GM19099 (cell line): ENCODE results near the gene MKLN1.

ENCODE experiments used
- POLR2A ChIP-seq: IDR thresholded peaks from 3 replicates; pipeline ENCODE4 v1.6.1; 2011; ENCODE audit warnings: low read depth; ENCODE audit not compliant: insufficient read length; ENCODE audit errors: extremely low read depth

The MKLN1 gene

DNA sequence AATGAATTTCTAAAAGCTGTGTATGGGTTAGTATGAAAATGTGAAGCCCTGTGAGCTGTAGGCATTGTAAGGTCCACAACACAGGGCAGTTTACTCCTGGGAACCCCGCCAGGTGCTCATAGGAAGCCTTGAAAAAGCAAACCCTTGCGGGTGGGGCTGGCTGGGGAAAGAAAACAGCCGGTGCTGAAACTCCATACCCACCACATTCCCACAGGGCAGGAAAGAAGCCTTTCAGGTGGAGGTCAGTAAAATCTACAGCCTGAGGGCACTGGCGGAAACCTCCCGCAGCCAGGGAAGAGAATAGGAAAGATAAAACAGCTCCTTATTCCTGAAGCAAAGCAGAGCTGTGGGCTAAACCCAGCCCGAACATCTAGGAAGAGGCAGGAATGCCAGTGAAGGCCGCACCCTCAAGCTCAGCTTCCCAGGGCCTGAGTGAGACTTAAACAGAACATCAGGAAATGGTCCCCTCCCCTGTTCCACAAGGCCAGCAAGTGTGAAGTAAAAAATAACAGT lies 194.0 kb downstream of the MKLN1 start:
- no peak for TF ChIP-seq POLR2A

DNA sequence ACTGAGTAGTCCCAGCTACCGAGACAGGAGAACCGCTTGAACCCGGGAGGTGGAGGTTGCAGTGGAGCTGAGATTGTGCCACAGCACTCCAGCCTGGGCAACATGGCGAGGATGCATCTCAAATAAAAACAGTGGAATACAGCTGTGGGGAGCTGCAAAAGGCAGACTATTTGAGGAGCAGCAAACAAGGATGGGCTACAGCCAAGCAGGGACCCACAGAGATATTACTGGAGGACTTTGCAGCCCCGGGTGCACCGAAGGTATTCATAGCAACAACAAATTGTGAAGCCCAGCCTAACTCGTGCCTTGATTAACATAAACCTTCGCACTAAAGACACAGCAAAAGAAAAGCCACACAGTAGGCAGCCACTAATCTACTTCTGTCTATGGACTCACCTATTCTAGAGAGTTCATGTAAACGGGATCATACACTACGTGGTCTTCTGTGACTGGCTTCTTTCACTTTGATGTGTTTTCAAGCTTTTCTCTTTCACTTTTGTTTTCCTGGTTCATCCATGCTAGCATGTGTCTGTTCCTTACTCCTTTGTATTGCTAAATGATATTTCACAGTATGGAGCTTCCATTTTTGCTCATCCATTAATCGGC lies 194.8 kb downstream of the MKLN1 start:
- no peak for TF ChIP-seq POLR2A

DNA sequence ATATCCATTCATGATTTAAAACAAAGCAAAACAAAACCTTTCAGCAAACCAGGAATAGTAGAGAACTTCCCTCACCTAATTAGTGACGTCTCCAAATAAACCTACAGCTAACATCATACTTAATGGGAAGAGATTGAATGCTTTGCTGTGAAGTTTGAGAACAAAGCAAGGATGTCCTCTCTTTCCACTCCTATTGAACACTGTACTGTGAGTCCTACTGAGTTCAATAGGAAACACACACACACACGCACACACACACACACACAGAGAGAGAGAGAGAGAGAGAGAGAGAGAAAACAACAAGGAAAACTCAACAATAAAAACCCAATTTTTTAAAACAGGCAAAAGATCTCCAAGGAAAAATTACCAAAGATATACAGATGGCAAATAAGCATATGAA lies 196.4 kb downstream of the MKLN1 start:
- TF ChIP-seq POLR2A = no peak

DNA sequence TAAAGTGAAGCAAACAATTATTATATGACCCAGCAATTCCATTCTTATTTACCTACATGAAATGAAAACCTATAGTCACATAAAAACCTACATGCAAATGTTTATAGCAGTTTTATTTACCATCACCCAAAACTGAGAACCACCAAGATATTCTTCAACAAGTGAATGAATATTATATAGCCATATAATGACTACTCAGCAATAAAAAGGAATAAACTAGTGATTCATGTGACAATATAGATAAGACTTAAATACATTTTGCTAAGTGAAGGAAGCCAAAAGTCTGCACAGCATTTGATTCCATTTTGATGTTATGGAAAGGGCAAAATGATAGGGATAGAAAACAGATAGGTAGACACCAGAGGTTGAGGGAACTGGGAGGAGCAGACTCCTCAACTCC lies 197.0 kb downstream of the MKLN1 start:
- TF ChIP-seq POLR2A = no peak

DNA sequence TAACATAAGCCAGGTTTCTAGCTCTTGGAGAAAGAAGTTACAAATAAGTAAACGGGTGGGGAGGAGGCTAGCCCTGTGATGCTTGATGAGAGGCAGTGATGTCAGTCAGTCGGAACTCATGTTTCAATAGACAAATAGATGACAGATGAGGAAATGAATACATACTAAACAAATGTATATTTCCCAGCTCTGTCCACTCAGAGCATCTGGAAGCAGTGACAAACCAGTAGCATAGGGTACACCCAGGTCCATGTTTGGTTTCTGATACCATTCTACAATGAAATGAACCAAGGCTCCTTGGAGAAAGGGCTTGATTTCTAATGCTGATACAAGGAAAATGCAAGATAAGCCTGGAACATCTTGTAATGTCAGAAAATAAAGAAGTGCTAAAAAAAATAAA lies 198.1 kb downstream of the MKLN1 start:
- no peak for TF ChIP-seq POLR2A

DNA sequence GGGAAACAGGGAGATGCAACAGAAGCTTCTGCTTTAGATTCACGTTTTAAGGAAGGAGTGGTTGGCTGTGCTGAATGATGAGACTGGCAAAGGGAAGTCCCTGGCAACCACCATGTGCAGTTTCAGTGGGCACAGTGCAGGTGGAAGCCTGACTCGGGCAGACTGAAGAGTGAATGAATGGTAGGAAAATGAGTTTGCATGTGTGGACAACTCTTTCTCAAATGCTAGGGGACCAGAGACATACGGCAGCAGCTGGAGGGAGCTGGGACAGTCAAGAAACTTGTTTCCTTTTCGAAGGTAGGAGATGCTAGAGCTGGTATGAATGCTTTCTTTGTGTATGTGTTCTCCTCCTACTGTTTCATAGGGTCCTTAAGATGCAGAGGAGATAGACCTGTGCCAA lies 199.8 kb downstream of the MKLN1 start:
- no peak for TF ChIP-seq POLR2A

DNA sequence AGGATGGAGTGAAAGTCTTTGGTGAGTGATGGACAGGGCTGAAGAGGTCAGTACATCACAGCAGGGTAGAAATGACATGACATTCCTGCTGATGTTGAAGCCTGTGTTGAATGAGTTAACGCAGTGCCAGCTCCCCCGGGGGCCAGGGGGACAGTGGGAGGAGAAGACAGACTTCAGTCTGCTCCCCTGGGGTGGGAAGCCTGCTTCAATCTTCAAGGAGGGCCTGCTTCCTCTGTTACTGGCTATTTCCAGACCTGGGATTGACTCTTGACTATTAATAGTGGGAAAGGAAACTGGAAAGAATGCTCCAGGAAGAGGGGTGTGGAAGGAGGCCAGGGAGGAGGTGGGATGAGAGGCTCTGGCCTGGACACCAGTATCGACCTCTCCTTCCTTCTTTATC lies 201.5 kb downstream of the MKLN1 start:
- TF ChIP-seq POLR2A = no peak

DNA sequence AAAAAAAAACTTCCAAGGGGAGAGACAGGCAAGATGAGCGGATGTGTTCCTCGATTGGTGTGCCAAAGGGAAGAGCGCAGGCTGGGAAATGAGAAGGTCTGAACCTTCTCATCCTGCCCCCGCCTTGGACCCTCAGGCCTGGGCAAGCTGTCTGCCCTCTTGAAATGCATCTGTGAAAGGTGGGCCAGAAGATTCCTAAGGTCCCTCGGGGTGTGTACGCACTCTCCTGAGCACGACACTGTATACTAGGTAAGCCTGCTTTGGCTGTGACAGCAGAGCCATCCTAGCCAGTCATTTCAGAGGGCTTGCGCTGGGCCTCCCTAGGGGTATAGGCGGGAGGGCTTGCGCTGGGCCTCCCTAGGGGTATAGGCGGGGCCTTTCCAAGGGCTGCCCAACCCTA lies 201.9 kb downstream of the MKLN1 start:
- TF ChIP-seq POLR2A = no peak

DNA sequence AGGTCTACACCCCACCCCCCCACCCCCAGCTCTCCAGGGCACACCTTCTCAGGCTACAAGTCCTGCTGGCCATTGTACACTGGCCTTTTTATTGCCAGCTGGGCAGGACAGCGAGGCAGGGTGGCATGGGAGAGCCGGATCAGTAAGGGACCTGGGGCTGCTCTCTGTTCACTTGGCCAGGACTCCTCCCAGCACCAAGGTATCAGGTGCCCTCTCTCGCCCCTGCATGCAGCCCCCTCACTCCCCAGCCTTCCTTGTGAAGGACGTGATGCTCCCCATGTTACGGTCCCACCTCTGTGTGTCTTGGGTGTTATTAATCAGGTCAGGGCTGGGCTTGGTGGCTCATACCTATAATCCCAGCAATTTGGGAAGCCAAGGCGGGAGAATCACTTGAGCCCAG lies 202.5 kb downstream of the MKLN1 start:
- no peak for TF ChIP-seq POLR2A

DNA sequence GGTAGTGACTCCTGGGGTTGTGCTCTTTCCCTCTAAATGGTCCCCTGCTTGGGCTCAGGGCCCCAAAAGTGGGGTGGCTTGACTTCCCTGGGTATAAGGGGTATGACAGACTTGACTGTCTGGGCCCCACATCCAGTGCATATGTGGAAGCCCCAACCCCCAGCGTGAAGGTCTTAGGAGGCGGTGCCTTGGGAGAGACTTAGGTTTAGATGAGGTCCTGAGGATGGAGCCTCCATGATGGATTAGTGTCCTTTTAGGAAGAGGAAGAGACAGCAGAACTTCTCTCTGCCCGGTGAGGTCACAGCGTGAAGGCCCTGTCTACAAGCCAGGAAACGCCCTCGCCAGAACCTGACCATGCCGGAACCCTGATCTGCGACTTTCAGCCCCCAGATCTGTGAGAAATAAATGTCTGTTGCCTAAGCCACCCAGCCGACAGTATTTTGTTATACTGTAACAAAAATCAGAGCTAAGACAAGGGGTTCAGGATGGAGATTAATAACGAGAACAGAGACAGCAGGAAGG lies 205.0 kb downstream of the MKLN1 start:
- TF ChIP-seq POLR2A = no peak

DNA sequence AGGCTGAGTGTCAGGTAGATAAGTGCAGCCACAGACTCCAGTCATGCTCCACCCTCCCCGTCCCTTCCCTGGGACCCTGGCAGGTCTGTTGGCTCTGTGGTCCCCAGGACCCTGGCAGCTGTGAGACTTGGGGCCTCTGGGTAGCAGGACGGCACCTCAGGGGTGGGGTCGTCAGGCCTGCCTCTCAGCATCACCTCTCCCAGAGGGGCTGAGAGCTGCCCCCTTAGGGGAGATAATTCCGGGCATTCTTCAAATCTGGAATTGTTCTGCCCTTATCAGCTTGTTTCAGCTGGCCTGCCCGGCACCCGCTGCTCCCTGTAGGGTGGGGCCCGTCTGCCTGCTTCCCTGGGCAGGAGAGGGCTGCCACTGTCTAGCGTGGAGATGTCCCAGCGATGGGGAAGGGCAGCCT lies 205.5 kb downstream of the MKLN1 start:
- no peak for TF ChIP-seq POLR2A

DNA sequence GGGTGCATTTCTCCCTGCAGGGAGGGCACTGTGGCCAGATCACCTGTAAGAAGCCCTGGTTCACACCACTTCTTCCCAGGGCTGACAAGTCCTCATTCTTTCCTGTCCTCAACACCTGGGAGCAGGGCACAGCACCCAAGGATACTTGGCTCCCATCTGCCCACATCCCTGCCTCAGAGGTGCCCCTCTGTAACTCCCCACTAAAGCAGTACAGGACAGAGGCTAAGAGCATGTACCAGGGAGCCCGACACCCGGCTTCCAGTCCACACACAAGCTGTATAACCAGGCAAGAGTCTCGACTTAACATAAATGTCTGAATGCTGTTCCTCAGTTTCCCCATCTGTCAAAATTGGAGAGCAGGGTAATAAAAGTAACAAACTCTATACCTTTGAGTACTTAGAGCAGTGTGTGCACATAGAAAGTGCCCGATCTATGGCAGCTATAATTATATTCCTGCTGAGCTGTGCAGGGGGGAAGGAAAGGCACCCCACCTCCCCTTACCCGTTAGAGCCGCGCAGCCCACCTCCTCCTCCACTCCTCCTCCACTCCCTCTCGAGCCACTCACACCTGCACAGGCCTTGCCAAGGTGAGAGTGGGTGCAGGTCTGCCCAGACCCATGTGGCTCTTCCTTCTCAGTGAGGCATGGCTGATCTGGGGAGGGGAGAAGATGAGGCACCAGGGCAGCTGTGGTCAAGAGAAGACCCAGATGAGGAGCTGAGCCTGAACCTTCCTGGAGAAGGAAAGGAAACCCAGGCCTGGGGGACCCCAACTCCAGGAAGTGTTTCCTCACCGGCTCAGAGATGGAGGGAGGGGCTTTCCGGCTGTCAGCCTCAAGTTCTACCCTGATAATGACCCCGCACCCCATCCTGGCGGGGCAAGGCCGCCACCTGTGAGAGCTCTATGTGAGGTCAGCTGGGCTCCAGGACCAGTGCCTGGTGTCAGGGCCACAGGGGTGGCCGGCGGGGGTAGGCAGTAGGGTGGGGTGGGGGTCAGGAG lies 206.2 kb downstream of the MKLN1 start:
- no peak for TF ChIP-seq POLR2A

DNA sequence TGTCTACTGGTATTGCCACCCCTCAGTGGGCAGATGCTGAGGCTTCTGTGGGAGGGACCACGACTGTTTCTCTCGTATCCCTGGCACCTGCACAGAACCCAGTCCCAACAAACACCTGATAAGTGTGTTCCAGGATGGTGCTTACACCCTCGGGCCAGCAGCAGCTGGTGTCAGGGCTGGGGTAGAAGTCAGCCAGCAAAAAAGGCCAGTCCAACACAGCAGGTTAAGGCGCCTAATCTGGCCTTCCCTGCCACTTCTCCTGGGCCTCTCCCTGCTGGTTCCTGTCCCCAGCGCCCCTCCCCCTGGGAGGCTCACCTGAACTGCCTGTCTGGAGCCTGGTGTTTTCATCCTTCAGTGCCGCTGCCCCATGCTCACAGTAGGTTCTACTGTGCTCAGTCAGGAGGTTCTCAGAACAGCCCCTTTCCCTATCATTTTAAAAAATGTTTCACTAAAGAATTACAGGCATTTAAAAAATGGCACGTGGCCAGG lies 208.7 kb downstream of the MKLN1 start:
- TF ChIP-seq POLR2A = no peak

DNA sequence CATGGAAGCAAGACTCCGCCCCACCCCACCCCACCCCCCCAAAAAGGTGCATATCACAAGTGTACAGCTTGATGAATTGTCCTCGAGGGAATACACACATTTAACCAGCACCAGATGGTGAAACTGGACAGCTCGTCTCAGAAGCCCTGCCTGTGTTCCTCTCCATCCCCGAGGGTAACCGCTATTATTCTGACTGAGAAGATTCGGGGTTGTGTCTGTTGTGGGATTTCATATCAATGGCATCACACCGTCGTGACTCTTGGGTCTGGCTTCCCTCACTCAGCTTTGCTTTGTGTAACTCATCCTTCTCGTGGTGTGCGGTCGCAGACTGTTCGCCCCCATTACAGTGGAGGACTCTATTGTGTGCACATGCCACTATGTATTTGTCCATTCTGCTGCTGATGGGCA lies 209.9 kb downstream of the MKLN1 start:
- no peak for TF ChIP-seq POLR2A

DNA sequence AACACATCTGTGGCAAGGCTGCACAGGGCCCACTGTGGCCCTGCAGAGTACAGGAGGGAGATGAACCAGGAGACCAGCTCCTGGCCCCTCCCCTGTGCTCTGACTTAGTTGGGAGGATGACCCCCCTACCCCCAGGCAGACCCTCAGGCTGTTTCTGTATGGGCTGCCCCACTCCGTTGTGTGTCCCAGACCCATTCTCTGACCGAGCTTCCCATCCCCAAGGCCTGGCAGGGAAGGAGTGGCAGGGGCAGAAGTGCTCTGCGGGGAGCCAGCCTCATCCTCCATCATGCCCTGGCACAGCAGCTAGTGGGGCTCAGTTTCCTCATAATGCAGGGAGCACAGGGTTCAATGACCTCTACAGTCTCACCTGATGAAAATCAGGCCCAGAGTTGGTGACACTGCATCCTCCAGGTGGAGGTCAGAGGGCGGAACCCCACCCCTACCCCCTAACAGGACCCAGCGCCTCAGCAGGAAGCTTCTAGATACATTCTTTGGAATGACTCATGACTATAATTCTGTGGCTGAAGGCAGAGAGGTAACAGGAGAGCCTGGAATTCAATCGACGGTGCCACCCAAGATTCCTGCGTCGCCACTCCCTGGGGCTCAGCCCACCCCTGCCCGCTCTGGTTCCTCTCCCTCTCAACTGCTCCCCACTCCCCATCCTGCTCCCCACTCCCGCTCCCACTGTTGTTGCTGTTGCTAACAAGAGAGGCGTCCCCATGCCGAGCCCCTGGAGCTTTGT lies 210.6 kb downstream of the MKLN1 start:
- TF ChIP-seq POLR2A = no peak

DNA sequence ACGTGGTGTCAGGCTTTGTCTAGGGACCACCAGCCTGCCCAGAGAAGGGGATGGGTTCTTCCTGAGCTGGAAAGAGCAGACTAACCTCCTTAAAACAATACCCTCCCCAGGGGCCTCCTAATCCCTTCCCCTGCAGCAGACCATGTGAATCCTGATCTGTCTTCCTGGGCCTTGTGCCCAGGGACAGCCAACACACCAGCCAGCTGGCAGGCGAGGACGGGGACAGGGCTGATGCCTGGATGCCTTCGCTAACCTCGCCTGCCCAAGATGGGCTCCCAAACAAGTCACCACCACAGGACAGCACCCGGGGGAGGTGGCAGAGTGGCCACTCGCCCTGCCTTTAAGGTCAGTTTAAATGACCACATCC lies 211.1 kb downstream of the MKLN1 start:
- TF ChIP-seq POLR2A = no peak
